Measurements from ENCODE around the gene KIAA0825.
"Not testable (repeated sequence)": the region's sequence is repeated elsewhere in the genome, so short reads cannot be mapped to it uniquely, and the experiment has no call there.

The KIAA0825 gene

DNA sequence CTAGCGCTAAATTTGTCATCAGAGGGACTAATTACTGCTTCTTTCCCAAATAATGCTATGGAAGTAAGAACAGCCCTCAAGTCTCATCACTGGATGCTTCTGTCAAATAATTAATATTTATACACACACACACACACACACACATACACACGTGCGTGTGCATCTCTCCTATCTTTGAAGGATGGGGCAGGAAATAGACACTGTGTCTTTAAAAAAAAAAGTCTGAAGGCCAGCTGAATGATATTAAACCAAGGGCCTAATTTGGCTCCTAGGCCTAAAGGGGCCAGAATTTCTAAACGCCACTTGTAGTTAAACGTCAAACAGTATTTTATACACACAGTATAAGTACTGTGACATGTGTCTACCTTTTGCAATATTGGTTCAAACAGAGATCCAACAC is 3.4 kb upstream of the KIAA0825 start:
- no peaks in the 10 kb centered on the region for H3K9me3 Mint-ChIP-seq
- H3K27ac Mint-ChIP-seq: no peak overlapping the region
- H3K4me1 Mint-ChIP-seq (ENCODE audit: low read depth): peaks cover 27% of the 10 kb centered on the region
- peaks cover 1% of the 10 kb centered on the region for H3K36me3 Mint-ChIP-seq (ENCODE audit: low read depth)
- H3K4me3 Mint-ChIP-seq: no peak overlapping the region
- no peaks in the 10 kb centered on the region for H3K27me3 Mint-ChIP-seq (ENCODE audit: low read depth)
- no peak for DNase-seq (ENCODE audit: low spot score)

DNA sequence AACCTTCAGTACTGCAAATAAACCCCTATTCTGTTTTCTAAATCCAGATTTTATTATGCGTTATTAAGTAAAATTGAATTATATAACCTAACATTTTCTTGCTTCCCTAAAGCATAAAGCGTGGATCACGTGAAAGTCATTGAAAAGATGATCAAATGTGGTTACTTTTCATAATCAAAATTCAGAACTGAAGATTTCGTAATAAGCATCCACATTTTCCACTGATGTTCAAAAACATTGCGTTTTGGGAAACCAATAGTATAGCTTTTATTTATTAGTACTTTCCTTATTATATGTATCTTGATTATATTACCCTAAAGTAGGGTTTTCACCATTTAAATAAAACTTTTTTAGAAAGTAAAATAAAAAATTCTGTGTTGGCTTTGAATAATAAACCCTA is 1.9 kb upstream of the KIAA0825 start:
- no peaks in the 10 kb centered on the region for H3K27me3 Mint-ChIP-seq (ENCODE audit: low read depth)
- H3K9me3 Mint-ChIP-seq: no peaks in the 10 kb centered on the region
- H3K4me1 Mint-ChIP-seq (ENCODE audit: low read depth): peaks cover 22% of the 10 kb centered on the region
- H3K27ac Mint-ChIP-seq: no peak overlapping the region
- no peak for DNase-seq (ENCODE audit: low spot score)
- peak overlapping the region; percentile 93 for H3K4me3 Mint-ChIP-seq
- peaks cover 1% of the 10 kb centered on the region for H3K36me3 Mint-ChIP-seq (ENCODE audit: low read depth)

DNA sequence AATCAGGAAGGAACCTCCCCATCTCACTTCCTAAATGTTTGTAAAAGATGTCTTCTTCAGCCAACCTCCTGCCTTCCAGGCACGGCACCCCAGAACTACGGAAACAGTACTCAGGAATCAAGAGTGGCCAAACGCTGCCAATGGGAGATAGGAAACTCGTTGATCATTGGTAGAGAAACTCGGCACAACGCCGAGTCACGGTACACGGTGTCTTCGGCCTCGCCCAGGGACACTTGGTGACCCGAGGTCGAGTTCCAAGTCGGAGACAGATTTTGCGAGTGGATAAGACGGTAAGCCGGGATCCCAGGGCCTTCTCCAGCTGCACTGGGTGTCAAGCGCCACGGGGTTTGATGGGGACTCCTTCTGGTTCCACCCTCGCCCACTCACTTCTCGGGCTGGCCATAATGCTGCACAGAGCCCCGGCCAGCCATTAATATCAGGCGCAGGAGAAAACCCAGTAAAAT is 343 bp downstream of the KIAA0825 start:
- peak; percentile 43 for DNase-seq (ENCODE audit: low spot score)

DNA sequence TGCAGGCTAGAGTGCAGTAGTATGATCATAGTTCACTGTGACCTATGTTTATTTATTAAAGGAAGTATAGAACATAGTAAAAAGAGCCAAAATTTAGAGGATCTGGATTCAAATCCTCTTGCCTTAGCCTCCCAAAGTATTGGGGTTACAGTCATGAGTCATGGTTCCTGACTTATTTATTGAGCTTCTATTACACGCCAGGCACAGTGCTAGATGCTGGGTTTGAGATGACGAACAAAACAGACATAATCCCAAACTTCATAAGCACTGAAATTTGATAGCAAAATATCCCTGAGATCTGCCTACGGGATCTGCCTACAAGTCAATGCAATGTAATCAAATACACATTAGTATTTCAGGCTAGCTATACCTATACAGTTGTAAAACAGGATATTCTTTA is 2.5 kb downstream of the KIAA0825 start:
- Mint-ChIP-seq H3K4me3 (no peak overlapping the region), H3K4me1 (ENCODE audit: low read depth) (peaks cover 16% of the 10 kb centered on the region), H3K9me3 (no peaks in the 10 kb centered on the region), H3K36me3 (ENCODE audit: low read depth) (no peaks in the 10 kb centered on the region), H3K27me3 (ENCODE audit: low read depth) (no peaks in the 10 kb centered on the region), H3K27ac (no peak overlapping the region)
- no peak for DNase-seq (ENCODE audit: low spot score)

More for the DNA sequence above, 343 bp downstream of the KIAA0825 start:
- no peaks in the 10 kb centered on the region for H3K9me3 Mint-ChIP-seq
- peak overlapping the region; percentile 92 for H3K27ac Mint-ChIP-seq
- H3K36me3 Mint-ChIP-seq (ENCODE audit: low read depth): peaks cover 1% of the 10 kb centered on the region
- H3K4me1 Mint-ChIP-seq (ENCODE audit: low read depth): peaks cover 19% of the 10 kb centered on the region
- H3K27me3 Mint-ChIP-seq (ENCODE audit: low read depth): no peaks in the 10 kb centered on the region
- H3K4me3 Mint-ChIP-seq: peak overlapping the region; percentile 93

DNA sequence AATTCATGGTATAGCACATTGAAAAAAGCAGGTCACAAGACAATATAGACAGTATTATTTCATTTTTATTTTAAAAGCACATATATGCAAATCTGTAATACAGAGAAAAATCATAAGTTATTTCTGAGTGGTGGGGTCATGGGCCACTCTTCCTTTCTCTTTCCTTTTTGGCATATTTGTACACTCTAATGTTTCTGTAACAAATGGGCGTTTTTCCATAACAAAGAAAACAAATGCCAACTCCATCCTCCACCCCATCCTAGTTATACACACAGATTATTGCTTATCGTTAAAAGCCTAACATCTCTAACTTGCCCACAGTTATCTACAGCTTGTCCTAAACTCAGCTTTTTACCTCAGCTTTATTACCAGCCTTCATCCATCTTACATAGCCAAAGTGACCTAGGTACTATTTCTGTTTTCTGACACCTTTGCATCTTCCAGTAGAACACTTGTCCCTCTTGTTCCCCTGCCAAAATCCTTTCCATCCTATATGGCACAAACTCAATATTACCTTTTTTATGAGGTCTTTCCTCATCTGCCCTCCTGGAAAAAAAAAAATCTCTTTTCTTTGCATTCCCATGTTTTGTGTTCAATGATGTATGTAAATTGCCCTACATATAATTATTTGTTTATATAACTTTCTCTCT is 4.1 kb downstream of the KIAA0825 start:
- no peaks in the 10 kb centered on the region for H3K9me3 Mint-ChIP-seq
- DNase-seq (ENCODE audit: low spot score): no peak
- no peaks in the 10 kb centered on the region for H3K27me3 Mint-ChIP-seq (ENCODE audit: low read depth)
- H3K36me3 Mint-ChIP-seq (ENCODE audit: low read depth): no peaks in the 10 kb centered on the region
- H3K4me1 Mint-ChIP-seq (ENCODE audit: low read depth): peaks cover 16% of the 10 kb centered on the region
- H3K27ac Mint-ChIP-seq: no peak overlapping the region
- H3K4me3 Mint-ChIP-seq: no peak overlapping the region

DNA sequence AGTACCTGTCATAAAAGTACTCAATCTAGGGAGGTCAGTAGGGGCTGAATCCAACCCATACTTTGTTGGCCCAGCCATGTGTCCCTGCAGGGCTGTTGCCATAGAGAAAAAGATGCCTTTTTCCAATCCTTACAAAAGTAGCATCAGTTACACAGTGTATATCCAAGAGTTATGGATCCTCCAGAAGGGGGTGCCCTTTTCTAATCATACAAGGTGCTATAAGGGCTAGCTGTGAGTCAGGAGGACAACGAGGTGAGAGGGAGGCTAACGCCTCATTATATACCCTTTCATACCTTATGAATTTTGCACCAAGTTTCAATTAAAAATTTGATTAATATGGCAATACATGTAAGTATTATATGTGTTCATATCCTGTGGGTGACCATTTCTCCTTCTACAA is 4.8 kb downstream of the KIAA0825 start:
- Mint-ChIP-seq H3K4me3 (no peak overlapping the region), H3K27me3 (ENCODE audit: low read depth) (no peaks in the 10 kb centered on the region), H3K4me1 (ENCODE audit: low read depth) (peaks cover 14% of the 10 kb centered on the region), H3K36me3 (ENCODE audit: low read depth) (no peaks in the 10 kb centered on the region), H3K9me3 (no peaks in the 10 kb centered on the region), H3K27ac (no peak overlapping the region)
- DNase-seq (ENCODE audit: low spot score): no peak

DNA sequence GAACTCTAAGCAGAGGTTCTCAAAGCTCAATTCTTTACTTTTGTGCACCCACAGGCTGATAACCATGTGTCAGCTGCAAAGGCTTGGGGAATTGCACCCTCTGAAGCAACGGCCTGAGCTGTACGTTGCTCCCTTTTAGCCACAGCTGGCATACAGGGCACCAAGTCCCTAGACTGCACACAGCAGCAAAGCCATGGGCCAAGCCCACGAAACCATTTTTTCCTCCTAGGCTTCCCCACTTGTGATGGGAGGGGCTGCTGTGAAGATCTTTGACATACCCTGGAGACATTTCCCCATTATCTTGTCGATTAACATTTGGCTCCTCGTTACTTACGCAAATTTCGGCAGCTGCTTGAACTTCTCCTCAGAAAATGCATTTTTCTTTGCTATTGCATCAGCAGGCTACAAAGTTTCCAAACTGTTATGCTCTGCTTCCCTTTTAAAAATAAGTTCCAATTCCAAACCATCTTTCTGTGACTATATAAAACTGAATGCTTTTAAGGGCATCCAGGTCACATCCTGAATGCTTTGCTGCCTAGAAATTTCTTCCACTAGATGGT is 23.0 kb downstream of the KIAA0825 start:
- no peak for DNase-seq (ENCODE audit: low spot score)
- peaks cover 9% of the 10 kb centered on the region for H3K27me3 Mint-ChIP-seq (ENCODE audit: low read depth)
- no peak overlapping the region for H3K4me3 Mint-ChIP-seq
- H3K4me1 Mint-ChIP-seq (ENCODE audit: low read depth): no peaks in the 10 kb centered on the region
- no peaks in the 10 kb centered on the region for H3K36me3 Mint-ChIP-seq (ENCODE audit: low read depth)
- no peak overlapping the region for H3K27ac Mint-ChIP-seq
- no peaks in the 10 kb centered on the region for H3K9me3 Mint-ChIP-seq

DNA sequence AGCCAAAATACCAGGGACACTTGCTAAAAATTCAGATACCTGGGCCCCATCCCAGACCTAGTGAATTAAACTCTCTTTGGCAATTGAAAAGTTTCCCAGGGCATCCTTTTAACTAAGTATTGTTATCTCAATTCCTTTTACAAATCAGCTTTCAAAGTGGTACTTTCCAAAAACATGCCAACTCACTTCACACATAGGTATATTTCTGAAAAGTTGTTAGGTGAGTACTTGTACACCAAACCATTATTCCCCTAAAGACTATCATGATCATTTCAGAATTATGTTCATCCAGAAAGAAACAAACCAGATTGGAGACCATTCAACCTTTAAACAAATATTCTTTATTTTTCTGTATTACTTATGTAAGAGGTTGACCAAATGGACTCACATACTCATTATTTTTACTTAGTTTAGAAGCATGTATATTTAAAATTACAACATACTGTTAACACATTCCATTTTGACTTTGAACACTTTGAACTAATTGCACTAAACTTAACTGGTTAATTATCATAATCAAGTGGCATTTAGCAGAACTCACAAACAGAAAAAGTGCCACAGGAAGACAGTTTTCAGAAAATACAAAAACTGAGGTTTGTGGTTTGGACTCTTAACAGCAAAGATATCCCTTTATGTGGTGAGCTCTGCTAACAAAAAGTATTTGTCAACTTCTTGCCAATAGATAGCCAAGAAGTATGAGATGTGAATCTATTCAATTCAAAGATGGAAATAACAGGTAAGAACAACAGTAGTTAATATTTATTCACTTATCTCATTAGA is 40.7 kb downstream of the KIAA0825 start:
- Mint-ChIP-seq H3K4me3 (peak overlapping the region; percentile 37), H3K4me1 (ENCODE audit: low read depth) (peaks cover 38% of the 10 kb centered on the region), H3K36me3 (ENCODE audit: low read depth) (peaks cover 6% of the 10 kb centered on the region), H3K9me3 (peaks cover 4% of the 10 kb centered on the region), H3K27me3 (ENCODE audit: low read depth) (peaks cover 2% of the 10 kb centered on the region), H3K27ac (peak overlapping the region; percentile 63)
- DNase-seq (ENCODE audit: low spot score): no peak

DNA sequence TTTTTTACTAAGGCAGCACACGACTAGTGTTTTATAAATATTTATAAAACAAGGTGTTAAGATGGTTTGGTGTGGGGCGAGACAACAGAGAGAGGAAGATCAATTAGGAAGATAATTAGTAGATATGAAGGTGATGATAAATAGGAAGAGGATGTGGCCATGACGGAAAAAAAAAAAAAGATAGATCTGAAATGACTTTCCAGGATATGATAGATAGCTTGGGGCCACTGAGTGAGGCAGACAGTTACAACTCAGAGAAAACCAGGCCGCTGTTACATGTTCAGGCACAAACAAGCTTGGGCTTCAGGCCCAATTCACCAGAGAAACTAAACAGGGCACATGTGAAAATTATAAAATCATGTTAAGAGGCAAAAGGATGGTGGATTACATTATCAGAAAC is 43.2 kb downstream of the KIAA0825 start:
- Mint-ChIP-seq H3K9me3 (no peaks in the 10 kb centered on the region), H3K4me1 (ENCODE audit: low read depth) (peaks cover 36% of the 10 kb centered on the region), H3K4me3 (peak overlapping the region; percentile 42), H3K27ac (peak overlapping the region; percentile 65), H3K27me3 (ENCODE audit: low read depth) (no peaks in the 10 kb centered on the region), H3K36me3 (ENCODE audit: low read depth) (peaks cover 6% of the 10 kb centered on the region)
- no peak for DNase-seq (ENCODE audit: low spot score)

DNA sequence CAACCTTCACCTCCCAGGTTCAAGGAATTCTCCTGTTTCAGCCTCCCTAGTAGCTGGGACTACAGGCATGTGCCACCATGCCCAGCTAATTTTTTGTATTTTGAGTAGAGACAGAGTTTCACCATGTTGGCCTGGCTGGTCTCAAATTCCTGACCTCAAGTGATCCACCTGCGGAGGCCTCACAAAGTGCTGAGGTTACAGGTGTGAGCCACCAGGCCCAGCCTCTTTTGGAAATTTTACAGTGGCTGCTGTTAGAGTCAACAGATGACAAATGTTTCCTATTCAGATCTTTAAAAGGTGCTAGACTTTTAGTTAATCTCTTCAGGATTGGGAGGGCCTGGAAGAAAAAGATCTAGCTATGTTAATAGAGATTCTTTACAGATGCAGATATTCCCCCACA is 45.1 kb downstream of the KIAA0825 start:
- not testable (repeated sequence) for H3K27ac Mint-ChIP-seq; H3K4me3 Mint-ChIP-seq; H3K36me3 Mint-ChIP-seq (ENCODE audit: low read depth); H3K9me3 Mint-ChIP-seq; DNase-seq (ENCODE audit: low spot score); H3K27me3 Mint-ChIP-seq (ENCODE audit: low read depth)
- H3K4me1 Mint-ChIP-seq (ENCODE audit: low read depth): peaks cover 29% of the 10 kb centered on the region

DNA sequence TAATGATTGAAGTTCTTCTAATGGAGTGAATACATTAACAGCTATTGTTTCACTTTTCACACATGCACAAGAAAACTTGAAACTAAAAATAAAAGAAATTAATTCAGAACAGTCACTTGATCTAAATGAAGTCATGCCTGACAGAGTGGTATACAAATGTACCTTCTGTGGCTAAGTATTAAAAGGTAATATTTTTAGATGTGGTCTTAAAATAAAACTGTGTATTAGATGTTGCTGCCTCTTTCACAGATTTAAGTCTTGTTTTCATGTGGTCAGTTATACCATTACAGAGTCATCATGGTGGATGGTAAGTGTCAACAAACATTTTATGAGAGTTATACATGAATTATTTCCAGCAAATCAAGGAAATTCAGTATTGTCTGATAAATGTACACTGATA is 47.0 kb downstream of the KIAA0825 start:
- H3K27ac Mint-ChIP-seq: no peak overlapping the region
- peaks cover 16% of the 10 kb centered on the region for H3K4me1 Mint-ChIP-seq (ENCODE audit: low read depth)

DNA sequence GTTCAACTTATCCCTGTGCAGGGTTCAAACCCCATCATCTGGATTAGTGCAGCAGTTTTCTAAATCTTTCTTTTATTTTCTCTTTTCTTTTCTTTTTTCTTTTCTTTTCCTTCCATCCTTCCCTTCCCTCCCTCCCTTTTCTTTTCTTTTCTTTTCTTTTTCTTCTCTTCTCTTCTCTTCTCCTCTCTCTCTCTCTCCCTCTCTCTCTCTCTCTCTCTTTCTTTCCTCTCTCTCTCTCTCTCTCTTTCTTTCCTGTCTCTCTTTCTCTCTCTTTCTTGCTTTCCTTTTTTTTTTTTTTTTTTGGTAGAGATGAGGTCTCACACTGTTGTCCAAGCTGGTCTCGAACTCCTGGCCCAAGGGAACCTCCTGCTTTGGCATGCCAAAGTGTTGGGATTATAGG is 53.6 kb downstream of the KIAA0825 start:
- no peak for DNase-seq (ENCODE audit: low spot score)
- no peaks in the 10 kb centered on the region for H3K36me3 Mint-ChIP-seq (ENCODE audit: low read depth)
- peaks cover 5% of the 10 kb centered on the region for H3K27me3 Mint-ChIP-seq (ENCODE audit: low read depth)
- H3K9me3 Mint-ChIP-seq: no peaks in the 10 kb centered on the region
- H3K27ac Mint-ChIP-seq: no peak overlapping the region
- H3K4me3 Mint-ChIP-seq: no peak overlapping the region
- peaks cover 2% of the 10 kb centered on the region for H3K4me1 Mint-ChIP-seq (ENCODE audit: low read depth)

More for the DNA sequence above, 47.0 kb downstream of the KIAA0825 start:
- peaks cover 6% of the 10 kb centered on the region for H3K36me3 Mint-ChIP-seq (ENCODE audit: low read depth)
- H3K4me3 Mint-ChIP-seq: no peak overlapping the region
- H3K27me3 Mint-ChIP-seq (ENCODE audit: low read depth): no peaks in the 10 kb centered on the region
- DNase-seq (ENCODE audit: low spot score): no peak
- H3K9me3 Mint-ChIP-seq: no peaks in the 10 kb centered on the region

DNA sequence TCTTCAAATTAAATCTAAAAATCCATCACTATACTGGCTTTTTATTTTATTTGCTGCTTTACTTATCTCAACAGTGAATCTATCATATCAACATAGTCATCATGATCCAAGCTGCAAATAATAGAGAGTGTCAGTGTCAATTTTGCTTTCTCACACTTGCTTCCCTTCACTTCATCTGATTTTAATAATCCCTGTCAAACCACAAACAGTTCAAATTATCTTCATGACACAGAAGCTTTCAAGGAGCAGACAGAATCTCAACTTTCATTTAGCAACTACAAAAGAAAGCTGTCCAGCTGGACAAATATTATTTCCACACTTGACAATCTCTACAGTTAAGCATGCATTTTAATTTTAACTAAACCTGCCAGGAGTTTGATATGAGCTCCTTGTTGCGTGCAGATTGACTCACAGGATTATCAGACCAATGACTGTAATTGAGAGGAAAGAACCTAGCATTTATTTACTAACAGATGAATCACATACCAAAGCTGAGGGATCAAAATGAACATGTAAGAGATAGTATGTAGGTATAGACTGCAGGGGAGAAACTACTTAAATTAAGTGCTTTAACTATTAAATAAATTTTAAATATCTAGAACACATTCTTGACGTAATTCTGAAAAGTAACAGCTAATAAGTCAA is 56.0 kb downstream of the KIAA0825 start:
- DNase-seq (ENCODE audit: low spot score): no peak
- Mint-ChIP-seq H3K4me3 (no peak overlapping the region), H3K27me3 (ENCODE audit: low read depth) (peaks cover 5% of the 10 kb centered on the region), H3K27ac (no peak overlapping the region), H3K9me3 (no peaks in the 10 kb centered on the region), H3K4me1 (ENCODE audit: low read depth) (peaks cover 2% of the 10 kb centered on the region), H3K36me3 (ENCODE audit: low read depth) (no peaks in the 10 kb centered on the region)

DNA sequence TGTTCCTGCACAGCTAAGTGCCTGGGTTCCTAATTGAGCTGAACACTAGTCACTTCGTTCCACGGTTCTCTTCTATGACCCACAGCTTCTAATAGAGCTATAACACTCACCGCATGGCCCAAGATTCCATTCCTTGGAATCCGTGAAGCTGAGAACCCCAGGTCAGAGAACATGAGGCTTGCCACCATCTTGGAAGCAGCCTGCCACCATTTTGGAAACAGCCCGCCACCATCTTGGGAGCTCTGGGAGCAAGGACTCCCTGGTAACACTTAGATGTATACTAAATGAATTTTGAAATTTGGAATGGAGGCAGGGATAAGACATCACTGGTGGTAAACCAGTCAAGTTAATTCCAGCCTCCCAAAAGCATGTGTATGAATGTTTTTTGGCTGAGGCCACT is 60.4 kb downstream of the KIAA0825 start:
- H3K4me1 Mint-ChIP-seq (ENCODE audit: low read depth): peaks cover 2% of the 10 kb centered on the region
- H3K27me3 Mint-ChIP-seq (ENCODE audit: low read depth): peaks cover 3% of the 10 kb centered on the region
- H3K9me3 Mint-ChIP-seq: no peaks in the 10 kb centered on the region
- DNase-seq (ENCODE audit: low spot score): no peak
- H3K4me3 Mint-ChIP-seq: no peak overlapping the region
- H3K36me3 Mint-ChIP-seq (ENCODE audit: low read depth): no peaks in the 10 kb centered on the region
- no peak overlapping the region for H3K27ac Mint-ChIP-seq
